ENCODE data around the gene KIF22.
"Not testable (repeated sequence)": the region's sequence is repeated elsewhere in the genome, so short reads cannot be mapped to it uniquely, and the experiment has no call there.

KIF22 gene

GRCh38 chr16:29766571-29766970 lies 24.0 kb upstream of the KIF22 start:
- no peak for DNase-seq (ENCODE audit: low read depth)

GRCh38 chr16:29767062-29767461 lies 23.5 kb upstream of the KIF22 start:
- DNase-seq (ENCODE audit: low read depth) = no peak

- DNase-seq (ENCODE audit: low read depth) = no peak
Observed at GRCh38 chr16:29769507-29769906, 21.0 kb upstream of the KIF22 start.

GRCh38 chr16:29770250-29770929 lies 20.2 kb upstream of the KIF22 start:
- no peak for DNase-seq (ENCODE audit: low read depth)

- not testable (repeated sequence) for DNase-seq (ENCODE audit: low read depth)
Observed at GRCh38 chr16:29772330-29772729, 18.2 kb upstream of the KIF22 start.

GRCh38 chr16:29774730-29775129 lies 15.8 kb upstream of the KIF22 start:
- no peak for DNase-seq (ENCODE audit: low read depth)

- no peak for DNase-seq (ENCODE audit: low read depth)
Observed at GRCh38 chr16:29775742-29776408, 14.7 kb upstream of the KIF22 start.

GRCh38 chr16:29777576-29778350 lies 12.8 kb upstream of the KIF22 start, which contains the start of gene ZG16:
TSS of gene ZG16 (plus strand) at chr16:29778256. CDS start at chr16:29779267, 1,011 bp downstream.
- DNase-seq (ENCODE audit: low read depth) = no peak

- no peak for DNase-seq (ENCODE audit: low read depth)
Observed at GRCh38 chr16:29779474-29779873, 11.1 kb upstream of the KIF22 start.

GRCh38 chr16:29783094-29783953 lies 7.2 kb upstream of the KIF22 start:
- DNase-seq (ENCODE audit: low read depth) = not testable (repeated sequence)

- DNase-seq (ENCODE audit: low read depth) = no peak
Observed at GRCh38 chr16:29784157-29784556, 6.4 kb upstream of the KIF22 start.

GRCh38 chr16:29784901-29785500 lies 5.5 kb upstream of the KIF22 start:
- peak; percentile 68 for DNase-seq (ENCODE audit: low read depth)

GRCh38 chr16:29787155-29787554 lies 3.4 kb upstream of the KIF22 start:
- DNase-seq (ENCODE audit: low read depth) = not testable (repeated sequence)

- DNase-seq (ENCODE audit: low read depth) = no peak
Observed at GRCh38 chr16:29789775-29790182, 772 bp upstream of the KIF22 start.

- no peak for DNase-seq (ENCODE audit: low read depth)
Observed at GRCh38 chr16:29790949-29791844, 646 bp downstream of the KIF22 start.

GRCh38 chr16:29791845-29792807 lies 1.6 kb downstream of the KIF22 start:
- no peak for DNase-seq (ENCODE audit: low read depth)

- DNase-seq (ENCODE audit: low read depth) = not testable (repeated sequence)
Observed at GRCh38 chr16:29793153-29793552, 2.6 kb downstream of the KIF22 start.

- no peak for DNase-seq (ENCODE audit: low read depth)
Observed at GRCh38 chr16:29794231-29794710, 3.7 kb downstream of the KIF22 start.

- no peak for DNase-seq (ENCODE audit: low read depth)
Observed at GRCh38 chr16:29802416-29802935, 11.9 kb downstream of the KIF22 start.

Measured in stimulated activated CD8-positive, alpha-beta memory T cell treated with anti-CD3 and anti-CD28 coated beads, Interleukin-4, amount 100 ng/mL, for 24 hours (primary cell).